ENCODE measurements around the gene ACTL7A. TPM values are rescaled to one million over a fixed set of nuclear protein-coding genes. Genes with fewer than 3 reads are reported as not detected.

ACTL7A gene
- total RNA-seq (2014; rRNA removed; shearing (Covaris generic)) = not detected in 2 replicates
- 0.14 TPM in 1 of 2 replicates, not detected in the other for polyA plus RNA-seq (2016; fragmentation: Nextera tagmentation; extraction: Ambion mirVana)
- long read RNA-seq = 0 reads

- H3K27me3 ChIP-seq (ENCODE audit: insufficient read depth) = no peaks in the 10 kb centered on the region
- TF ChIP-seq POLR2AphosphoS5 (IDR thresholded peaks at IDR 0.05; ENCODE audit: low read depth) (no peak), ETS1 (IDR thresholded peaks at IDR 0.05) (no peak), CTCF (conservative IDR thresholded peaks at IDR 0.05; ENCODE audit: low read depth in 2 of 2) (no peak), ZNF462 (CRISPR knock-in tag; IDR thresholded peaks at IDR 0.05) (no peak), NANOG (IDR thresholded peaks at IDR 0.05; ENCODE audit: borderline replicate concordance) (no peak), JUNB (IDR thresholded peaks at IDR 0.05; ENCODE audit: unreplicated experiment) (no peak), EZH2 (IDR thresholded peaks at IDR 0.05; ENCODE audit: low read depth, unreplicated experiment) (no peak), REST (IDR thresholded peaks at IDR 0.05; ENCODE audit: unreplicated experiment) (no peak), STAT1 (IDR thresholded peaks at IDR 0.05; ENCODE audit: unreplicated experiment) (no peak)
- ATAC-seq = no peak
- no peak within 1 kb of the TSS for H3K27ac ChIP-seq (ENCODE audit: low read depth)
- DNase-seq (ENCODE audit: low spot score) = no peak
- no peaks in the 10 kb centered on the region for H3F3A ChIP-seq (replicated peaks; ENCODE audit: low read depth)
- no peak within 1 kb of the TSS for H3K4me2 ChIP-seq
- no peaks in the 10 kb centered on the region for H3K4me1 Mint-ChIP-seq
- no peak within 1 kb of the TSS for H3K27ac Mint-ChIP-seq
- no peaks in the 10 kb centered on the region for H3K9me2 ChIP-seq (ENCODE audit: insufficient read depth)
- H3K79me2 ChIP-seq (replicated peaks; ENCODE audit: insufficient read depth) = no peaks in the 10 kb centered on the region
- H3K36me3 Mint-ChIP-seq (ENCODE audit: low read depth) = no peaks in the 10 kb centered on the region
- H4K20me1 ChIP-seq (replicated peaks; ENCODE audit: insufficient read depth) = no peaks in the 10 kb centered on the region
- no peaks in the 10 kb centered on the region for H3K36me3 ChIP-seq (ENCODE audit: insufficient read depth)
- H3K9me3 Mint-ChIP-seq = no peaks in the 10 kb centered on the region
- no peaks in the 10 kb centered on the region for H3K4me1 ChIP-seq (ENCODE audit: insufficient read depth)
- peaks cover 5% of the 10 kb centered on the region for H3K27me3 Mint-ChIP-seq (ENCODE audit: insufficient read depth, low read depth, poor library complexity)
- no peak within 1 kb of the TSS for H3K4me3 ChIP-seq
- H2AFZ ChIP-seq = no peak within 1 kb of the TSS
- H3K4me3 Mint-ChIP-seq = no peak within 1 kb of the TSS
These were observed at the start of gene ACTL7A for GRCh38 chr9:108861997-108862396. TSS of gene ACTL7A (plus strand) at chr9:108862266. CDS start at chr9:108862323, 57 bp downstream.
